ENCODE measurements around the gene CRYZL1.

The CRYZL1 gene

DNA sequence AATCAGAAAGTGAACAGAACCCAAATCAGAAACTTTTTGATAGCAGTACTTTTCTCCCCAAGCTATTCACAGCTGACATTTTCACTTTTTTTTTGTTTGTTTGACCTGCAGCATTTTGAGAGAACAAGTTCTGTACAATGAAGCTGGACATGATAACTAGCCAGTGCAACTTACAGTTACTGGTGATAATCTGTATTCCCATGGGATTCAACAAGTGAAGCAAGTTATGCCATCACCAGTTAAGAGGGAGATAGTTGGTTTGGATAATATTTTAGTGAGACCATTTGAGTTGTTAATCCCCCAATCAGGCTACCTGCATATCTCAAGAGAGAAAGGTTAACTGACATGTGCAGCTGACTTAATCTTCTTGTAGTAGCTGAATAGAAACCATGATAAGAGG lies 80.6 kb downstream of the CRYZL1 start:
- DNase-seq (ENCODE audit: low spot score): no peak

DNA sequence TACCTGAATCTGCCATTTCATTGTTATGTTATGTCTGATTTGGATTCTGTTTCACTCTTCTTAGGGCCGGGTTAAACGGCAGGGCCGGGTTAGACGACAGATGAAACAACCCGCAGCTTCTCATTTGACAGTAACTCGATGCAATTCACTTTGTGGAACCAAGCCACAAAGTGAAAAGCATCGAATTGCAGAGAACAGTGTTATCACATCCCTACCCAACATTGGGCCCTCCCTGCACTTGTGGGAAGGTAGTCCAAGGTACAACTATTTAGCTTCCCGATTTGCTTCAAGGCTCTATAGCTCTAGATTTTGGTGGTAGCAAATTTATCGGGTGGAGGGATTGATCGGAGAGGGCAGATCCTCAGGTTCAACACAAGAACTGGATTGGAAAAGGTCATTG lies 81.7 kb downstream of the CRYZL1 start:
- DNase-seq (ENCODE audit: low spot score): no peak

DNA sequence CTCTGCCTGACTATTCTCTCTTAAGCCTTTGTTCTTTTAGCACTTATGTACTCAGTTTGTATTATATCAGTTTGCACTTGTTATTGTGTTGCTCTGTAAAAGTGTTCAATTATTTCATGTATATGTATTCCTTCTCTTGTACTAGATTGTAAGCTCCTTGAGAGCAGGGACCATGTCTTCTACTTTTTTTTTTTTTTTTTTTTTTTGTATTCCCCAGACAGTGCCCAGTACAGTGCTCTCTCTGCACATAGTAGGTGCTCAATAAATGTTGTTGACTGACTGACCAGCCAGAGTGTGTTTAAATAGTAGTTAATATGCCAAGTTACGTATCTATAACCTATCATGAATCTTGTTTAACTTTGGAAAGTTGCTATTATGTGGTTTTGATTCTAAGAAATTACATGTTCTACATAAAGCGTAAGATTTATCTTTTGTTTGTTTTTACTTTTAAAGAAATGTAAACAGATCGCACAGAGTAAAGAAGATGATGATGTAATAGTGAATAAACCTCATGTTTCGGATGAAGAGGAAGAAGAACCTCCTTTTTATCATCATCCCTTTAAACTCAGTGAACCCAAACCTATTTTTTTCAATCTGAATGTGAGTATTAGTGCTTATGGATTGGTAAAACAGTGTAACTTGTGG lies 82.6 kb downstream of the CRYZL1 start:
- DNase-seq (ENCODE audit: low spot score): no peak

DNA sequence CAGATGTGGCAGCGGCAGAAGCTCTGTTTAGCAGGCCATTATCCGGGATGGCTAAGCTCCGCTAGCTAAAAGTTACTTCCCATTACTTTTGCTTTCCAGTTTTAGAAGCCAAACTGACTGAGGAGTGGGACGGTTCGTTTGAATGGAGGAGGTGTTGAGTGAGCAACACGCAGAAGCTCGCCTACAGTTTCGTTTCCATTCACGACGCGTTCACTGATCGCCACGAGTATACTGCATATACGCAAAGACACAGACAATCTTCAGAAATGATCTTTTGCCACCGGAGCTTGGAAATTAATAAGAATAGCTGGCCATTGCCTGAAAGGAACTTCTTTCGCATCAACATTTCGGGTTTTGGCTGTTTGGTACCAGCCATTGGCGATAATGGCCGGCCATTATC lies 84.1 kb downstream of the CRYZL1 start:
- DNase-seq (ENCODE audit: low spot score): no peak

DNA sequence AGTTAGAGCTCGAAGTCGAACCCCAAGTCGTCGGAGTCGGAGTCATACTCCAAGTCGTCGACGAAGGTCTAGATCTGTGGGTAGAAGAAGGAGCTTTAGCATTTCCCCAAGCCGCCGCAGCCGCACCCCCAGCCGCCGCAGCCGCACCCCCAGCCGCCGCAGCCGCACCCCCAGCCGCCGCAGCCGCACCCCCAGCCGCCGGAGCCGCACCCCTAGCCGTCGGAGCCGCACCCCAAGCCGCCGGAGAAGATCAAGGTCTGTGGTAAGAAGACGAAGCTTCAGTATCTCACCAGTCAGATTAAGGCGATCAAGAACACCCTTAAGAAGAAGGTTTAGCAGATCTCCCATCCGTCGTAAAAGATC lies 86.6 kb downstream of the CRYZL1 start:
- no peak for DNase-seq (ENCODE audit: low spot score)

DNA sequence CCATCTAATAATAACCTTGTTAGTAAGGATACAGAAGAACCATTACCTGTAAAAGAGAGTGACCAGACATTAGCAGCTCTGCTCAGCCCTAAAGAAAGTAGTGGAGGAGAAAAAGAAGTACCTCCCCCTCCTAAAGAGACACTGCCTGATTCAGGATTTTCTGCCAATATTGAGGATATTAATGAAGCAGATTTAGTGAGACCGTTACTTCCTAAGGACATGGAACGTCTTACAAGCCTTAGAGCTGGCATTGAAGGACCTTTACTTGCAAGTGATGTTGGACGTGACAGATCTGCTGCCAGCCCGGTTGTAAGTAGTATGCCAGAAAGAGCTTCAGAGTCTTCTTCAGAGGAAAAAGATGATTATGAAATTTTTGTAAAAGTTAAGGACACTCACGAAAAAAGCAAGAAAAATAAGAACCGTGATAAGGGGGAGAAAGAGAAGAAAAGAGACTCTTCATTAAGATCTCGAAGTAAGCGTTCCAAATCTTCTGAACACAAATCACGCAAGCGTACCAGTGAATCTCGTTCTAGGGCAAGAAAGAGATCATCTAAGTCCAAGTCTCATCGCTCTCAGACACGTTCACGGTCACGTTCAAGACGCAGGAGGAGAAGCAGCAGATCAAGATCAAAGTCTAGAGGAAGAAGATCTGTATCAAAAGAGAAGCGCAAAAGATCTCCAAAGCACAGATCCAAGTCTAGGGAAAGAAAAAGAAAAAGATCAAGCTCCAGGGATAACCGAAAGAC lies 87.1 kb downstream of the CRYZL1 start:
- no peak for DNase-seq (ENCODE audit: low spot score)

DNA sequence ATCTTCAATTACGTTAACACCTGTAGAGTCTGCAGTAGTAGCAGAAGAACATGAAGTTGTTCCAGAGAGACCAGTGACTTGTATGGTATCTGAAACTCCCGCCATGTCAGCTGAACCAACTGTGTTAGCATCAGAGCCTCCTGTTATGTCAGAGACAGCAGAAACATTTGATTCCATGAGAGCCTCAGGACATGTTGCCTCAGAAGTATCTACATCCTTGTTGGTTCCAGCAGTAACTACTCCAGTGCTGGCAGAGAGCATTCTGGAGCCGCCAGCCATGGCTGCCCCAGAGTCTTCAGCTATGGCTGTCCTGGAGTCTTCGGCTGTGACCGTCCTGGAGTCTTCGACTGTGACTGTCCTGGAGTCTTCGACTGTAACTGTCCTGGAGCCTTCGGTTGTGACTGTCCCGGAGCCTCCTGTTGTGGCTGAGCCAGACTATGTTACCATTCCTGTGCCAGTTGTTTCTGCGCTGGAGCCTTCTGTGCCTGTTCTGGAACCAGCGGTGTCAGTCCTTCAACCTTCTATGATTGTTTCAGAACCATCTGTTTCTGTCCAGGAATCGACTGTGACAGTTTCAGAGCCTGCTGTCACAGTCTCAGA lies 88.4 kb downstream of the CRYZL1 start:
- DNase-seq (ENCODE audit: low spot score): no peak

DNA sequence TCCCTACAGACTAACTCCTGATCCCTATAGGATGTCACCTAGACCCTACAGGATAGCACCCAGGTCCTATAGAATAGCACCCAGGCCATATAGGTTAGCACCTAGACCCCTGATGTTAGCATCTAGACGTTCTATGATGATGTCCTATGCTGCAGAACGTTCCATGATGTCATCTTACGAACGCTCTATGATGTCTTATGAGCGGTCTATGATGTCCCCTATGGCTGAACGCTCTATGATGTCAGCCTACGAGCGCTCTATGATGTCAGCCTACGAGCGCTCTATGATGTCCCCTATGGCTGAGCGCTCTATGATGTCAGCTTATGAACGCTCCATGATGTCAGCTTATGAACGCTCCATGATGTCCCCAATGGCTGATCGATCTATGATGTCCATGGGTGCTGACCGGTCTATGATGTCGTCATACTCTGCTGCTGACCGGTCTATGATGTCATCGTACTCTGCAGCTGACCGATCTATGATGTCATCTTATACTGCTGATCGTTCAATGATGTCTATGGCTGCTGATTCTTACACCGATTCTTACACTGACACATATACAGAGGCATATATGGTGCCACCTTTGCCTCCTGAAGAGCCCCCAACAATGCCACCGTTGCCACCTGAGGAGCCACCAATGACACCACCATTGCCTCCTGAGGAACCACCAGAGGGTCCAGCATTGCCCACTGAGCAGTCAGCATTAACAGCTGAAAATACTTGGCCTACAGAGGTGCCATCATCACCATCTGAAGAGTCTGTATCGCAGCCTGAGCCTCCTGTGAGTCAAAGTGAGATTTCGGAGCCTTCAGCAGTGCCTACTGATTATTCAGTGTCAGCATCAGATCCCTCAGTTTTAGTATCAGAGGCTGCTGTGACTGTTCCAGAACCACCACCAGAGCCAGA lies 89.2 kb downstream of the CRYZL1 start:
- DNase-seq (ENCODE audit: low spot score): no peak

DNA sequence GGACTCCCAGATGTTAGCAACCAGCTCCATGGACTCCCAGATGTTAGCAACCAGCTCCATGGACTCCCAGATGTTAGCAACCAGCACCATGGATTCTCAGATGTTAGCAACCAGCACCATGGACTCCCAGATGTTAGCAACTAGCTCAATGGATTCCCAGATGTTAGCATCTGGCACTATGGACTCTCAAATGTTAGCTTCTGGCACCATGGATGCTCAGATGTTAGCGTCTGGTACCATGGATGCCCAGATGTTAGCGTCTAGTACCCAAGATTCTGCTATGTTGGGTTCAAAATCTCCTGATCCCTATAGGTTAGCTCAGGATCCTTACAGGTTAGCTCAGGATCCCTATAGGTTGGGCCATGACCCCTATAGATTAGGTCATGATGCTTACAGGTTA lies 89.9 kb downstream of the CRYZL1 start:
- no peak for DNase-seq (ENCODE audit: low spot score)

DNA sequence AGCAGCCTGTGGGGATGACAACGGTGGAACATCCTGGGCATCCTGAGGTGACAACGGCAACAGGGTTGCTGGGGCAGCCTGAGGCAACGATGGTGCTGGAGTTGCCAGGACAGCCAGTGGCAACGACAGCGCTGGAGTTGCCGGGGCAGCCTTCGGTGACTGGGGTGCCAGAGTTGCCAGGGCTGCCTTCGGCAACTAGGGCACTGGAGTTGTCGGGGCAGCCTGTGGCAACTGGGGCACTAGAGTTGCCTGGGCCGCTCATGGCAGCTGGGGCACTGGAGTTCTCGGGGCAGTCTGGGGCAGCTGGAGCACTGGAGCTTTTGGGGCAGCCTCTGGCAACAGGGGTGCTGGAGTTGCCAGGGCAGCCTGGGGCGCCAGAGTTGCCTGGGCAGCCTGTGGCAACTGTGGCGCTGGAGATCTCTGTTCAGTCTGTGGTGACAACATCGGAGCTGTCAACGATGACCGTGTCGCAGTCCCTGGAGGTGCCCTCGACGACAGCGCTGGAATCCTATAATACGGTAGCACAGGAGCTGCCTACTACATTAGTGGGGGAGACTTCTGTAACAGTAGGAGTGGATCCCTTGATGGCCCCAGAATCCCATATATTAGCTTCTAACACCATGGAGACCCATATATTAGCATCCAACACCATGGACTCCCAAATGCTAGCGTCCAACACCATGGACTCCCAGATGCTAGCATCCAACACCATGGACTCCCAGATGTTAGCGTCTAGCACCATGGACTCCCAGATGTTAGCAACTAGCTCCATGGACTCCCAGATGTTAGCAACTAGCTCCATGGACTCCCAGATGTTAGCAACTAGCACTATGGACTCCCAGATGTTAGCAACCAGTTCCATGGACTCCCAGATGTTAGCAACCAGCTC lies 90.5 kb downstream of the CRYZL1 start:
- DNase-seq (ENCODE audit: low spot score): no peak

DNA sequence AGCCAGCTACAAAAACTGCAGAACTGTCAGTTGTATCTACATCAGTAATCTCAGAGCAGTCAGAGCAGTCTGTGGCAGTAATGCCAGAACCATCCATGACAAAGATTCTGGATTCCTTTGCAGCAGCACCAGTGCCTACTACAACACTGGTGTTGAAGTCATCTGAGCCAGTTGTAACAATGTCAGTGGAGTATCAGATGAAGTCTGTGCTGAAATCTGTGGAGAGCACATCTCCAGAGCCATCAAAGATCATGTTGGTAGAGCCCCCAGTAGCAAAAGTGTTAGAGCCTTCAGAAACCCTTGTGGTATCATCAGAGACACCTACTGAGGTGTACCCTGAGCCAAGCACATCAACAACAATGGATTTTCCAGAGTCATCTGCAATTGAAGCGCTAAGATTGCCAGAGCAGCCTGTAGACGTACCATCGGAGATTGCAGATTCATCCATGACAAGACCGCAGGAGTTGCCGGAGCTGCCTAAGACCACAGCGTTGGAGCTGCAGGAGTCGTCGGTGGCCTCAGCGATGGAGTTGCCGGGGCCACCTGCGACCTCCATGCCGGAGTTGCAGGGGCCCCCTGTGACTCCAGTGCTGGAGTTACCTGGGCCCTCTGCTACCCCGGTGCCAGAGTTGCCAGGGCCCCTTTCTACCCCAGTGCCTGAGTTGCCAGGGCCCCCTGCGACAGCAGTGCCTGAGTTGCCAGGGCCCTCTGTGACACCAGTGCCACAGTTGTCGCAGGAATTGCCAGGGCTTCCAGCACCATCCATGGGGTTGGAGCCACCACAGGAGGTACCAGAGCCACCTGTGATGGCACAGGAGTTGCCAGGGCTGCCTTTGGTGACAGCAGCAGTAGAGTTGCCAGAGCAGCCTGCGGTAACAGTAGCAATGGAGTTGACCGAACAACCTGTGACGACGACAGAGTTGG lies 91.4 kb downstream of the CRYZL1 start:
- DNase-seq (ENCODE audit: low spot score): no peak

DNA sequence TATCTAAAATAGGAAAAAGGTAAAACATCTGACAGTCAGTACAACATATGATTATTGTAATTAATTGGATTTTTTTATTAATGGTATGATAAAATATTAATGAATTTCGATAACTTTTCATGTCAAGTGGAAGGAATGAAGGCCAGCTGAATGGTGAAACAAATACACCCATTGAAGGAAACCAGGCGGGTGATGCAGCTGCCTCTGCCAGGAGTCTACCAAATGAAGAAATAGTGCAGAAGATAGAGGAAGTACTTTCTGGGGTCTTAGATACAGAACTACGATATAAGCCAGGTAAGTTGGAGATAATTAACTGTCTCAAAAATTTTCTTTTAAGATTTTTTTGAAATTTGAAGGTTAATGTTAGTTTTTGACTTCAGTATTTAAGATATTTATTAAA lies 95.5 kb downstream of the CRYZL1 start:
- no peak for DNase-seq (ENCODE audit: low spot score)

DNA sequence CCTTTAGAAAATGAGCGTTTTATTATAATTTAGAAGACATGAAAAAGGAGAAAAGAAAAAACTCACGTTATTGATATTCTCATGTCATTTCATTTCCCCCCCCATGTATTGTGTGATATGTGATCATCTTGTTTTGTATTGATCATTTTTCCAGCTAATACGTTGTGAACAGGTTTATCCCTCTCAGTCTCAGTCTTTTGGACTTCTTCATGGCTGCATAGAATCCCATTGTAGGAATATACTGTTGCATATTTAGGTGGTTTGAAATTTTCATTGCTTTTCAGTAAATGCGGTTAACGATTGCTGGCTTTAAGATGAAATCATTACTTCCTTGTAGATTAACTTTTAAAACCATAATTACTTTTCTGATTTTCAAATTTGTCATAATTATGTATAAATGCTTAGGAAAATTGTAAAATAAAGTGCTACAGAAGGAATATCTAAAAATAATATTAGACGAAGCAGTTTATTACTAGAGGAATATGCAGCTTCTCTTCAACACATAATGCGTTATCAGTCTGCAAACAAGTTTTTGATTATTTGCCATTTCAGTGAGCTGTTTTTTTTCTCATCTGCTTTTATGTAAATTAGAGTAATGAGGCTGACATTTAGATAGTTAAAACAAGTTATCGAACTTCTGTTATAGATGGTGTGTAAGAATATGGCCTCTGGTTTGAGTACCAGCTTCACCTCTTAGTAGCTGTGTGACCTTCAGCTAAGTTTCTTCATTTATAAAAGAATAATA lies 96.9 kb downstream of the CRYZL1 start:
- DNase-seq (ENCODE audit: low spot score): no peak

DNA sequence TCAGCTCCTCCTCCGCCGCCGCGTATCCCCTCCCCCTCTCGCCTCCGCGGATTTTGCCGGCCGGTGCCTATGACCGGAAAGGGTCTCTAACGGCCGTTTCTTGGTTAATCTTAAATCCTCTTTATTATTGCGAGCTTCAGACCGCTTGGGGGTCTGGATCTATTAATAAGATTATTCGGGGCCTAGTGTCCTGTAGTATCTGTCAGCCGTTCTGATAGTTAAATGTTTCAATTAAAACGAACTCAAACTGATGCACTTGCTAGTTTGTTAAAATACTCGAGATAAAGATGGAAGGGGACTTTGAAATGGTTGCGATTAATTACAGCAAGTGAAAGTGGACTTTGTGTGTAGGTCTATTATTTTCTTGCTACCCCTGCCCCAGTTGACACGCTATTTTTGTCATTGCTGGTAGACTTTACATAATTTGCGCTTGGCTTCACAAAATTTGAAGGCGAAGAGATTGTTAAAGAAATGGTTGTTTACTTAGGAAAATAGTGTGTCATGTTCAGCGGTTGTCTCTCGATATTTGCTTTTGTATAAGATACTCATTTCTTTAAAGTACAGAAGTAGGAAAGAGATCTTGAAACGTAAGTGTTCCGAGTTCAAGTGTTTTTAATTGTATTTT lies 97.9 kb downstream of the CRYZL1 start:
- peak; percentile 86 for DNase-seq (ENCODE audit: low spot score)

DNA sequence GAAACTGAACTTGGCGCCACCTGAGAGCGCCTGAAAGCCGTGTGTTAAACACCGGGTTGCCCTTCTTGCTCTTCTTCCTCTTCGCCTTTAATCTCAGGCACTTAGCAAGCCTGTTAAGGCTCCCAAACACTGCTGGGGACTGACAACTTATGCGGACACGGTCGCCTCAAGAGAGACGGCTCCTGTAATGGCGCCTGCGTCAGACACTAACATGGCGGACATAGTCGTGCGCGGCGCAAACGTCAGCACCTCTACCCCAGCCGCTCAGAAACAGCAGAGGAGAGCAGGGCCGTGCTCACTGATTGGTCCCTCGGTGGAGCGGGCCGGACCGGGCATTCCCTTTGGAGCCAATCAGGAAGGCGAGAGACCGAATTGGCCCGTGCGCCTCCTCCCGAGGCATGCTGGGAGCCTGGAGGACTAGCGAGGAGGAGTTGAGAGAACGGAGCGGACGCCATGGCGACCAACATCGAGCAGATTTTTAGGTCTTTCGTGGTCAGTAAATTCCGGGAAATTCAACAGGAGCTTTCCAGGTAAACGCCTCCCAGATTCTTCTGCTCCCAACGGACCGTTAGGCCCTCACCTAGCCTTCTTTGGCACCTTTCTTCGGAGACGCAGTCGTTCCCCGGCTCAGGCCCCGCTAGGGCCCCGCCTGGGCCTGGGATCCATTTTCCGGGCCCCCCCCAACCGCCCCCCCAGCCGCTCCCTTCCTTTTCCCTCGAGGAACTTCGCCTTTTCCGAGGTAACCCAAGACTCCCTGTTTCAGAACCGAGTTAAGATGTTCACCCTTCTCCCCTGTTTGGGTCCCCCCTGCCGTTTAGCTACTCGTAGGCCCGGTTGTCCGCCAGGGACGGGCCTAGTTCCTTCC lies 98.7 kb downstream of the CRYZL1 start, which contains the start of gene SON:
Gene SON (plus strand): TSS at position 399 of the 865 bp plus-strand sequence. CDS start 55 bp downstream, at position 454.
- peak; percentile 99 for DNase-seq (ENCODE audit: low spot score)

DNA sequence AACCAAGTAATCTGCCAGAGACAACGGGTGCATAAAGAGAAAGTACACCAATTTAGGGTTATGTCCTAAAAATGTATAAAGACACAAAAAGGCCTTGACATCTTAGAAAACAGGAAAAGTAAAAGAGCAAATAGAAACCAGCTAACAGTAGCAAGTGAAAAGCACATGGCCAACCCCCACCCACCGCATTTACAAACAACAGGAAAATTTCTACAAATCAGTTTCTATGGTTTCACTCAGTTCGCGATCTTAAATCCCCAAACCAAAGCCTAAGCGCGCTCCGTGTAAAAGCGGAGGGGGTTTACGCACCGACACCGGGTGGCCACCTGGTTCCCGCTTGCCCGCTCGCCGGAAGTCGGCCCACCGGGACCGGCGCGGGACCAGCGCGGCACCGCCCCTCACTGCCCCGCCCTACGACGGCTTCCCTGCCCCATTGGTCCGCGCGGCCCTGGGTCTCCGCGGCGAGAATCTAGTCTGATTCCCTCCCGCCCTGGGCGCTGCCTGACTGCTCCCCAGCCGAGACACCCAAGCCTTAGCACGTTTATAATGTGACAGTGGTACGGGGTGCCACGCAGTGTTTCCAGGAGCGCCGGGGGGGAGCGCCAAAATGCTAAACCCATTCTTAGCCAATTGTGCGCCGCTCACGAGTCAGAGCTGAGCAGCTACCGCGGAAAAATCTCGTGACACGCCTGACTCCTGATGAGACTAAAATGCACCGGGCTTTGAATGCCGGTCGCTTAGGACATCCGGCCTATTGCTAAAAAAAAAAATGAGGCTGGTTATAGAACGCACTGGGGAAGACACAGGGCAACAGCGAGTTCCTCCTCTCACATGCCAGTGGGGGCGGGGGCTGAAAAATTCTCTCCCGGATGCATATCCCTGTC lies 99.5 kb downstream of the CRYZL1 start, which contains the start of gene GART:
Gene GART (minus strand): TSS at position 362 of the 884 bp plus-strand sequence. CDS start 2,802 bp downstream, outside the sequence.
- peak; percentile 91 for DNase-seq (ENCODE audit: low spot score)
